H1 (cell line): ENCODE measurements around the gene MEX3D. TPM values are rescaled to one million over a fixed set of nuclear protein-coding genes. Genes with fewer than 3 reads are reported as not detected.

Source experiments
- CTCF ChIA-PET: fragments of 300-600 bp; sonication (Branson Sonifier 250); formaldehyde crosslinking; loops from one replicate; lab custom pipeline; 2021; ENCODE audit not compliant: partially characterized antibody; lab: Charles Lee
- POLR2A ChIA-PET: fragments of 300-600 bp; sonication (Branson Sonifier 250); formaldehyde crosslinking; loops from one replicate; lab custom pipeline; 2021; ENCODE audit warnings: inconsistent platforms; ENCODE audit not compliant: partially characterized antibody; lab: Charles Lee
- DNase-seq, 2 experiments: peaks; one replicate each; pipeline versions ENCODE4 v3.0.0 to v3.0.0-alpha.2; 2010 to 2022; ENCODE audit warnings: low spot score in 2 of 2, low read depth in 1 of 2, mixed read lengths in 1 of 2
- FAIRE-seq: peaks from 2 replicates; lab custom pipeline; 2011; peaks lifted over from hg19 to GRCh38; lab: Jason Lieb, UNC
- H2AFZ ChIP-seq: 2 replicates; pipeline ENCODE4 v1.8.1; 2012; ENCODE audit warnings: low read length, inconsistent platforms
- H2AK5ac ChIP-seq: 2 replicates; pipeline ENCODE4 v1.6.1; 2013; ENCODE audit warnings: low read depth, low read length
- H2BK120ac ChIP-seq: replicated peaks from 2 replicates; pipeline ENCODE3; 2013; ENCODE audit warnings: low read depth, low read length, inconsistent platforms
- H2BK12ac ChIP-seq: 2 replicates; pipeline ENCODE4 v1.6.1; 2013; ENCODE audit warnings: low read depth, low read length
- H2BK15ac ChIP-seq: 2 replicates; pipeline ENCODE4 v1.6.1; 2013; ENCODE audit warnings: low read length
- H2BK20ac ChIP-seq: 2 replicates; pipeline ENCODE4 v1.6.1; 2013; ENCODE audit warnings: low read length
- H2BK5ac ChIP-seq: 2 replicates; pipeline ENCODE4 v1.6.1; 2013; ENCODE audit warnings: low read depth, low read length
- H3K14ac ChIP-seq: 2 replicates; pipeline ENCODE4 v1.6.1; 2013; ENCODE audit warnings: inconsistent platforms; ENCODE audit not compliant: insufficient read length
- H3K18ac ChIP-seq: 2 replicates; pipeline ENCODE4 v1.6.1; 2013; ENCODE audit warnings: low read length; ENCODE audit errors: extremely low read depth
- H3K23ac ChIP-seq: 2 replicates; pipeline ENCODE4 v1.6.1; 2013; ENCODE audit warnings: inconsistent platforms; ENCODE audit not compliant: insufficient read length
- H3K23me2 ChIP-seq: 2 replicates; pipeline ENCODE4 v1.6.1; 2013; ENCODE audit warnings: low read depth, low read length
- H3K27ac ChIP-seq: 2 replicates; pipeline ENCODE4 v1.6.1; 2011; ENCODE audit warnings: low read depth, low read length, inconsistent platforms
- H3K27me3 ChIP-seq, 4 experiments: replicated peaks in 1 of 4; 1 replicate in 1 of 4; 2 replicates in 3 of 4; pipeline versions ENCODE4 v1.6.1 to v1.8.1; 2011 to 2013; ENCODE audit warnings: low read length in 3 of 4, mild to moderate bottlenecking in 3 of 4, inconsistent platforms in 2 of 4, mixed read lengths in 2 of 4, moderate library complexity in 1 of 4; ENCODE audit not compliant: control insufficient read depth in 3 of 4, insufficient read depth in 3 of 4; ENCODE audit errors: extremely low read depth in 1 of 4
- H3K36me3 ChIP-seq, 4 experiments: 2 replicates each; pipeline versions ENCODE4 v1.6.1 to v1.8.1; 2011 to 2013; ENCODE audit warnings: mild to moderate bottlenecking in 4 of 4, low read length in 3 of 4, moderate library complexity in 2 of 4, control low read depth in 1 of 4, inconsistent platforms in 1 of 4; ENCODE audit not compliant: insufficient read depth in 4 of 4, control insufficient read depth in 2 of 4
- H3K4ac ChIP-seq: replicated peaks from 2 replicates; pipeline ENCODE3; 2013; ENCODE audit warnings: low read length, low read depth, mixed read lengths, inconsistent platforms; ENCODE audit not compliant: insufficient read length
- H3K4me1 ChIP-seq, 4 experiments: replicated peaks in 1 of 4; 1 replicate in 1 of 4; 2 replicates in 3 of 4; pipeline versions ENCODE4 v1.6.1 to v1.8.1; 2011 to 2013; ENCODE audit warnings: low read length in 3 of 4, inconsistent platforms in 2 of 4, mixed read lengths in 1 of 4; ENCODE audit not compliant: insufficient read depth in 4 of 4, control insufficient read depth in 3 of 4
- H3K4me2 ChIP-seq, 2 experiments: 2 replicates each; pipeline versions ENCODE4 v1.6.1 to v1.8.1; 2011 to 2013; ENCODE audit warnings: low read depth in 2 of 2, low read length in 2 of 2, control low read depth in 1 of 2, inconsistent platforms in 1 of 2, mild to moderate bottlenecking in 1 of 2; ENCODE audit not compliant: insufficient read depth in 1 of 2
- H3K4me3 ChIP-seq, 4 experiments: fragments of 200-600, 300-600 bp in 1 of 4; sonication (generic), shearing (Covaris generic), sonication (Bioruptor Twin) in 1 of 4; 2 replicates each; pipeline versions ENCODE4 v1.5.1 to v1.8.1; 2011 to 2016; ENCODE audit warnings: low read length in 4 of 4, low read depth in 3 of 4, control low read depth in 2 of 4, inconsistent platforms in 2 of 4, mild to moderate bottlenecking in 2 of 4, mixed read lengths in 1 of 4, moderate library complexity in 1 of 4; ENCODE audit not compliant: insufficient read depth in 2 of 4; ENCODE audit errors: extremely low read depth in 1 of 4
- H3K56ac ChIP-seq: replicated peaks from 2 replicates; pipeline ENCODE3; 2013; ENCODE audit warnings: low read depth, mild to moderate bottlenecking, mixed read lengths, low read length, inconsistent platforms; ENCODE audit not compliant: insufficient read length
- H3K79me1 ChIP-seq: 2 replicates; pipeline ENCODE4 v1.6.1; 2013; ENCODE audit warnings: low read depth, low read length, control low read depth
- H3K79me2 ChIP-seq, 2 experiments: 2 replicates each; pipeline versions ENCODE4 v1.6.1 to v1.8.1; 2012 to 2013; ENCODE audit warnings: low read length in 2 of 2, mild to moderate bottlenecking in 2 of 2, inconsistent platforms in 1 of 2; ENCODE audit not compliant: insufficient read depth in 2 of 2, control insufficient read depth in 1 of 2
- H3K9ac ChIP-seq, 4 experiments: replicated peaks in 1 of 4; 1 replicate in 1 of 4; 2 replicates in 3 of 4; pipeline versions ENCODE4 v1.6.1 to v1.8.1; 2011 to 2013; ENCODE audit warnings: low read depth in 3 of 4, low read length in 3 of 4, control low read depth in 2 of 4, mild to moderate bottlenecking in 2 of 4, moderate library complexity in 2 of 4, inconsistent platforms in 1 of 4; ENCODE audit errors: extremely low read depth in 1 of 4
- H3K9me3 ChIP-seq, 2 experiments: 2 replicates each; pipeline versions ENCODE4 v1.6.1 to v1.8.1; 2012 to 2013; ENCODE audit warnings: mild to moderate bottlenecking in 2 of 2, moderate library complexity in 2 of 2, control low read depth in 1 of 2, inconsistent platforms in 1 of 2, low read depth in 1 of 2, low read length in 1 of 2, mixed read lengths in 1 of 2; ENCODE audit not compliant: insufficient read depth in 2 of 2
- H4K20me1 ChIP-seq, 2 experiments: replicated peaks in 1 of 2; 2 replicates each; pipeline versions ENCODE3 to v1.8.1; 2011 to 2013; ENCODE audit warnings: inconsistent platforms in 2 of 2, low read length in 2 of 2, mild to moderate bottlenecking in 1 of 2; ENCODE audit not compliant: insufficient read depth in 2 of 2, control insufficient read depth in 1 of 2
- H4K5ac ChIP-seq: 2 replicates; pipeline ENCODE4 v1.6.1; 2013; ENCODE audit warnings: low read length, low read depth, mixed read lengths, inconsistent platforms; ENCODE audit not compliant: insufficient read length
- H4K8ac ChIP-seq: 2 replicates; pipeline ENCODE4 v1.8.0; 2013; ENCODE audit warnings: mild to moderate bottlenecking, moderate library complexity, low read length, inconsistent platforms; ENCODE audit not compliant: insufficient read depth; ENCODE audit errors: extremely low read depth
- H4K91ac ChIP-seq: replicated peaks from 2 replicates; pipeline ENCODE3; 2013; ENCODE audit warnings: low read length, mixed read lengths, inconsistent platforms; ENCODE audit not compliant: insufficient read length
- BRCA1 ChIP-seq: IDR thresholded peaks from 2 replicates; pipeline ENCODE4 v1.6.1; 2012; ENCODE audit warnings: low read depth, low read length, improper control_type of control experiment
- KDM1A ChIP-seq: fragments of 200-600, 300-600 bp; sonication (generic); IDR thresholded peaks from 2 replicates; pipeline ENCODE4 v1.7.1; 2016; ENCODE audit warnings: mild to moderate bottlenecking, low read length, borderline replicate concordance
- WGBS, 2 experiments: shearing (Covaris generic) in 1 of 2; methylation state at CpG; one replicate each; pipeline versions ENCODE4 v1.1.6 to v1.1.7; 2013 to 2015; ENCODE audit warnings: low lambda C conversion rate in 2 of 2, mixed read lengths in 2 of 2, inconsistent platforms in 1 of 2, low coverage in 1 of 2, missing lambda C conversion rate in 1 of 2; ENCODE audit not compliant: insufficient replicate concordance in 2 of 2, insufficient coverage in 1 of 2, insufficient read length in 1 of 2; ENCODE audit errors: extremely low coverage in 1 of 2, missing lambda C conversion rate in 1 of 2; 5-methylcytosine and 5-hydroxymethylcytosine counted together
- polyA plus RNA-seq, 7 experiments: library from polyadenylated mRNA; depleted of rRNA in 3 of 7; stranded (reverse) in 5 of 7; unstranded in 2 of 7; fragments of >200 nt in 5 of 7; fragments of 200-250 nt in 2 of 7; gene quantifications; 1 replicate in 5 of 7; 2 replicates in 1 of 7; 4 replicates in 1 of 7; pipeline versions ENCODE4 v1.2.1 to v1.2.3, GENCODE V29; 2011 to 2013; ENCODE audit warnings: missing spikeins in 2 of 7, mixed read lengths in 2 of 7
- total RNA-seq: library from RNA; stranded (reverse); fragmentation: NEBNext Ultra II Directional; extraction: Animal tissue kit (Norgen Biotek cat#: 25700); gene quantifications from 2 replicates; pipeline ENCODE4 v1.2.1, GENCODE V29; 2021

MEX3D gene
- total and polyA plus RNA-seq, 2 of the 8 experiments (the other 6 are each of a cell fraction or from before 2014, with no cell fraction given), result 20.8 to 78.8 TPM

- no peak overlapping the region for H3K14ac ChIP-seq
- H3K4me3 ChIP-seq, result no peak overlapping the region
- H2BK120ac ChIP-seq, result no peak overlapping the region
- no peaks in the 10 kb centered on the region for H3K23me2 ChIP-seq
- no peak overlapping the region for H2AK5ac ChIP-seq
- H3K9me3 ChIP-seq, result no peaks in the 10 kb centered on the region
- CTCF ChIA-PET, result interaction anchor here (2.8 kb wide), 1 partner anchor 14 kb away, joined by 8 read pairs; no protein-coding TSS in a partner anchor
- DNase-seq, result no peak
- TF ChIP-seq BRCA1, result no peak
- 0 out of 2 replicates have a peak, but pooled peaks have one; percentile 31 for TF ChIP-seq KDM1A
- H2BK5ac ChIP-seq, result no peak overlapping the region
- H4K91ac ChIP-seq, result no peak overlapping the region
- no peaks in the 10 kb centered on the region for H3K79me2 ChIP-seq
- H3K18ac ChIP-seq, result no peak overlapping the region
- POLR2A ChIA-PET, result interaction anchor here (1.1 kb wide), 1 partner anchor 12 kb away, joined by 3 read pairs; no protein-coding TSS in a partner anchor
- no peaks in the 10 kb centered on the region for H3K36me3 ChIP-seq
- H4K5ac ChIP-seq, result no peak overlapping the region
- H3K23ac ChIP-seq, result no peak overlapping the region
- no peak overlapping the region for H2BK12ac ChIP-seq
- H3K27me3 ChIP-seq, result no peaks in the 10 kb centered on the region; a peak in 1 of 7 replicates
- H3K27ac ChIP-seq, result no peak overlapping the region
- no peak overlapping the region for H2AFZ ChIP-seq
- no peaks in the 10 kb centered on the region for H3K4me1 ChIP-seq
- H3K4ac ChIP-seq, result no peak overlapping the region
- H4K20me1 ChIP-seq, result peaks cover 0 to 3% of the 10 kb centered on the region in 2 experiments
- no peak overlapping the region for H3K9ac ChIP-seq
- H3K56ac ChIP-seq, result no peak overlapping the region
- H3K79me1 ChIP-seq, result no peaks in the 10 kb centered on the region
- 89% methylated on average over 9 of the region's 9 CpGs; no CpG with 5 or more reads in 1 of the 2 experiments for WGBS, 2 experiments
- no peak overlapping the region for H3K4me2 ChIP-seq
- no peak overlapping the region for H2BK15ac ChIP-seq
- no peak for FAIRE-seq
- no peak overlapping the region for H2BK20ac ChIP-seq
- no peak overlapping the region for H4K8ac ChIP-seq
These were observed 36.1 kb downstream of the MEX3D start for GRCh38 chr19:1532003-1532402.
